Caco-2 (cell line): ENCODE data around the gene PARP9. TPM values are rescaled to one million over a fixed set of nuclear protein-coding genes. Genes with fewer than 3 reads are reported as not detected.

Source experiments
- BruUV-seq: library from RNA; stranded (reverse); fragments of 400-500 nt; replicated peaks from 2 replicates; lab custom pipeline; 2021; lab: Mats Ljungman, UMichigan
- CTCF ChIA-PET: fragments of 300-600 bp; sonication (Branson Sonifier 250); formaldehyde crosslinking; loops from one replicate; lab custom pipeline; 2022; ENCODE audit warnings: antibody characterized with exemption; lab: Charles Lee
- POLR2A ChIA-PET: fragments of 300-600 bp; sonication (Branson Sonifier 250); formaldehyde crosslinking; loops from one replicate; lab custom pipeline; 2022; ENCODE audit warnings: antibody characterized with exemption; lab: Charles Lee
- DNase-seq, 2 experiments: peaks; one replicate each; pipeline versions ENCODE4 v3.0.0 to v3.0.0-alpha.2; 2020 to 2022
- H3K27me3 ChIP-seq: replicated peaks from 2 replicates; pipeline ENCODE4 v1.6.0; 2011; ENCODE audit warnings: low read length; ENCODE audit not compliant: control insufficient read depth, insufficient read depth
- H3K36me3 ChIP-seq: 2 replicates; pipeline ENCODE4 v1.5.1; 2011; ENCODE audit warnings: low read length; ENCODE audit not compliant: control insufficient read depth, insufficient read depth
- H3K4me1 ChIP-seq: fragments of 250-450 bp; sonication (Bioruptor Pico); 2 replicates; pipeline ENCODE4 v1.5.1; 2020; ENCODE audit warnings: mild to moderate bottlenecking
- H3K4me3 ChIP-seq: 2 replicates; pipeline ENCODE4 v1.5.1; 2011; ENCODE audit warnings: low read depth, mild to moderate bottlenecking, control low read depth, low read length
- H3K9me3 ChIP-seq: fragments of 250-450 bp; sonication (Bioruptor Pico); 2 replicates; pipeline ENCODE4 v1.5.1; 2020; ENCODE audit warnings: mild to moderate bottlenecking, moderate library complexity
- H3K27ac Mint-ChIP-seq: one replicate; pipeline ENCODE4 v1.8.0; 2022; ENCODE audit warnings: mixed read lengths; ENCODE audit not compliant: unreplicated experiment
- H3K27me3 Mint-ChIP-seq: one replicate; pipeline ENCODE4 v1.8.0; 2022; ENCODE audit warnings: mixed read lengths; ENCODE audit not compliant: insufficient read depth, unreplicated experiment
- H3K36me3 Mint-ChIP-seq: one replicate; pipeline ENCODE4 v1.8.0; 2022; ENCODE audit warnings: mild to moderate bottlenecking, mixed read lengths; ENCODE audit not compliant: insufficient read depth, unreplicated experiment
- H3K4me1 Mint-ChIP-seq: one replicate; pipeline ENCODE4 v1.8.0; 2022; ENCODE audit warnings: low read depth, mixed read lengths; ENCODE audit not compliant: unreplicated experiment
- H3K4me3 Mint-ChIP-seq: one replicate; pipeline ENCODE4 v1.8.0; 2022; ENCODE audit warnings: mild to moderate bottlenecking, moderate library complexity, mixed read lengths; ENCODE audit not compliant: unreplicated experiment
- H3K9me3 Mint-ChIP-seq: one replicate; pipeline ENCODE4 v1.8.0; 2022; ENCODE audit warnings: mixed read lengths; ENCODE audit not compliant: unreplicated experiment
- intact Hi-C: fragments of 100-400 bp; cut with micrococcal nuclease; formaldehyde crosslinking; loops from one replicate; pipeline ENCODE4 v1.10.0; 2022; ENCODE audit not compliant: unreplicated experiment
- total RNA-seq: library from RNA; stranded (reverse); gene quantifications from 2 replicates; pipeline ENCODE4 v1.2.3, GENCODE V29; 2022
- TF ChIP-seq, protein P1 (sequence below), 2 experiments: fragments of 200-600 bp in 1 of 2; IDR thresholded peaks; 1 replicate in 1 of 2; 2 replicates in 1 of 2; pipeline versions ENCODE4 v1.5.1 to v1.8.0; 2011 to 2022; ENCODE audit warnings: antibody characterized with exemption in 1 of 2, control low read depth in 1 of 2, inconsistent platforms in 1 of 2, low read depth in 1 of 2, low read length in 1 of 2, mild to moderate bottlenecking in 1 of 2, moderate library complexity in 1 of 2; ENCODE audit not compliant: insufficient read depth in 1 of 2, severe bottlenecking in 1 of 2, unreplicated experiment in 1 of 2

Gene PARP9
- total RNA-seq, 1 experiment from 2014 or later, result 15.8 TPM

DNA sequence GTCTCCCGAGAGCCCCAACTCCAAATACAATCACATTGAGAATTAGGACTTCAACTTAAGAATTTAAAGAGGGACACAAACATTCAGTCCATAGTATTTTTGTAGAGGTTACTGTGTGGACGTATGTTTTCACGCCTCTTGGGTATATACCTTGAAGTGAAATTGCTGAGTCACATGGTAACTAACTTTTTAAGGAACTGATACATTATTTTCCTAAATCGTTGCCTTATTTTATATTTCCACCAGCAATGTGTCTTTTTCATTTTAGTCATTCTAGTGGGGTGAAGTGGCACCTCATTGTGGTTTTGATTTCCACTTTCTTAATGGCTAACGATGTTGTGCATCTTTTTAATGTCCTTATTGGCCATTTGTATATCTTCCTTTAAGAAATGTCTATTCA is 25.2 kb upstream of the PARP9 start:
- DNase-seq, result no peak
- BruUV-seq, result no TSS peak
- Histone ChIP-seq H3K4me1 (no peaks in the 10 kb centered on the region), H3K36me3 (no peaks in the 10 kb centered on the region), H3K4me3 (no peak overlapping the region), H3K27me3 (no peaks in the 10 kb centered on the region), H3K9me3 (no peaks in the 10 kb centered on the region)
- Mint-ChIP-seq H3K27me3 (no peaks in the 10 kb centered on the region), H3K27ac (no peak overlapping the region), H3K9me3 (peaks cover under 1% of the 10 kb centered on the region), H3K4me1 (no peaks in the 10 kb centered on the region), H3K4me3 (no peak overlapping the region), H3K36me3 (no peaks in the 10 kb centered on the region)
- intact Hi-C loops, result no loop called here
- CTCF ChIA-PET, result no interaction called here
- TF ChIP-seq, protein P1, sequence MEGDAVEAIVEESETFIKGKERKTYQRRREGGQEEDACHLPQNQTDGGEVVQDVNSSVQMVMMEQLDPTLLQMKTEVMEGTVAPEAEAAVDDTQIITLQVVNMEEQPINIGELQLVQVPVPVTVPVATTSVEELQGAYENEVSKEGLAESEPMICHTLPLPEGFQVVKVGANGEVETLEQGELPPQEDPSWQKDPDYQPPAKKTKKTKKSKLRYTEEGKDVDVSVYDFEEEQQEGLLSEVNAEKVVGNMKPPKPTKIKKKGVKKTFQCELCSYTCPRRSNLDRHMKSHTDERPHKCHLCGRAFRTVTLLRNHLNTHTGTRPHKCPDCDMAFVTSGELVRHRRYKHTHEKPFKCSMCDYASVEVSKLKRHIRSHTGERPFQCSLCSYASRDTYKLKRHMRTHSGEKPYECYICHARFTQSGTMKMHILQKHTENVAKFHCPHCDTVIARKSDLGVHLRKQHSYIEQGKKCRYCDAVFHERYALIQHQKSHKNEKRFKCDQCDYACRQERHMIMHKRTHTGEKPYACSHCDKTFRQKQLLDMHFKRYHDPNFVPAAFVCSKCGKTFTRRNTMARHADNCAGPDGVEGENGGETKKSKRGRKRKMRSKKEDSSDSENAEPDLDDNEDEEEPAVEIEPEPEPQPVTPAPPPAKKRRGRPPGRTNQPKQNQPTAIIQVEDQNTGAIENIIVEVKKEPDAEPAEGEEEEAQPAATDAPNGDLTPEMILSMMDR (IDR thresholded peaks at IDR 0.05; ENCODE audit: insufficient read depth in 1 of 2, low read depth in 1 of 2, low read length in 1 of 2, severe bottlenecking in 1 of 2, unreplicated experiment in 1 of 2), result no peak
- POLR2A ChIA-PET, result no interaction called here

DNA sequence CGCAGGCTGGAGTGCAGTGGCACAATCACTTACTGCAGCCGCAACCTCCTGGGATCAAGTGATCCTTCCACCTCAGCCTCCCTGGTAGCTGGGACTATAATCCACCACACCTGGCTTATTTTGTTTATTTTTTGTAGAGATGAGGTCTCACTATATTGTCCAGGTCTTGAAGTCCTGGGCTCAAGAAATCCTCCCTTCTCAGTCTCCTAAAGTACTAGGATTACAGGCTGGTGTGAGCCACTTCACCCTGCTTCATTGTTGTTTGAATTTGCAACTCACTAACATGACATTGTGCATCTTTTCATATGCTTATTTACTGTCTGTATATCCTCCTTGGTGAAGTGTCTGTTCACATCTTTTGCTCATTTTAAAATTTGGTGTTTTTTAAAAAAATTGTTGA is 23.5 kb upstream of the PARP9 start:
- Mint-ChIP-seq H3K4me3 (no peak overlapping the region), H3K36me3 (no peaks in the 10 kb centered on the region), H3K9me3 (peaks cover 14% of the 10 kb centered on the region), H3K27me3 (no peaks in the 10 kb centered on the region), H3K4me1 (no peaks in the 10 kb centered on the region), H3K27ac (no peak overlapping the region)
- intact Hi-C loops, result no loop called here
- Histone ChIP-seq H3K4me3 (no peak overlapping the region), H3K27me3 (no peaks in the 10 kb centered on the region), H3K36me3 (no peaks in the 10 kb centered on the region), H3K4me1 (no peaks in the 10 kb centered on the region), H3K9me3 (peaks cover 3% of the 10 kb centered on the region)
- DNase-seq, result no peak
- POLR2A ChIA-PET, result no interaction called here
- no TSS peak for BruUV-seq
- TF ChIP-seq, protein P1 (IDR thresholded peaks at IDR 0.05; ENCODE audit: insufficient read depth in 1 of 2, low read depth in 1 of 2, low read length in 1 of 2, severe bottlenecking in 1 of 2, unreplicated experiment in 1 of 2), result no peak
- CTCF ChIA-PET, result no interaction called here

DNA sequence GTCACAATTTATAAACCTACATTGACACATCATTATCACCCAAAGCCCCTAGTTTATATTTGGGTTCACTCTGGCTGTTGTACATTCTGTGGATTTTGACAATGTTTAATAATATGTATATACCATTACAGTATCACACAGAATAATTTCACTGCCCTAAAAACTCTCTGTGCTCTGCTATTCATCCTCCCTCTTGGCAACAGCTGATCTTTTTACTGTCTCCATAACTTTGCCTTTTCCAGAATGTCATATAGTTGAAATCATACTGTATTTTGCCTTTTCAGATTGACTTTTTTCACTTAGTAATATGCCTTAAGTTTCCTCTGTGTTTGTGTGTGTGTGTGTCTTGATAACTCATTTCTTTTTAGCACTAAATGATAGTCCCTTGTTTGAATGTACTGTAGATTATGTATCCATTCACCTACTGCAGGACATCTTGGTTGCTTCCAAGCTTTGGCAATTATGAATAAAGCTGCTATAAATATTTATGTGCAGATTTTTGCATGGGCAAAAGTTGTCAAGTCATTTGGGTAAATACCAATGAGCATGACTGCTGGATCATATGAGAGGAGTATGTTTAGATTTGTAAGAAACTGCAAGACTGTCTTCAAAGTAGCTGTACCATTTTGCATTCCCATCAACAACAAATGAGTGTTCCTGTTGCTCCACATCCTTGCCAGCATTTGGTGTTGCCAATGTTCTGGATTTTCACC is 22.8 kb upstream of the PARP9 start:
- BruUV-seq, result no TSS peak
- intact Hi-C loops, result no loop called here
- ChIA-PET CTCF (no interaction called here), POLR2A (no interaction called here)
- H3K4me3 ChIP-seq, result no peak overlapping the region
- TF ChIP-seq, protein P1 (IDR thresholded peaks at IDR 0.05; ENCODE audit: insufficient read depth in 1 of 2, low read depth in 1 of 2, low read length in 1 of 2, severe bottlenecking in 1 of 2, unreplicated experiment in 1 of 2), result no peak
- Mint-ChIP-seq H3K4me1 (no peaks in the 10 kb centered on the region), H3K27ac (no peak overlapping the region), H3K27me3 (no peaks in the 10 kb centered on the region), H3K4me3 (no peak overlapping the region), H3K9me3 (peaks cover 21% of the 10 kb centered on the region), H3K36me3 (no peaks in the 10 kb centered on the region)
- H3K36me3 ChIP-seq, result no peaks in the 10 kb centered on the region
- H3K27me3 ChIP-seq, result no peaks in the 10 kb centered on the region
- no peaks in the 10 kb centered on the region for H3K4me1 ChIP-seq
- DNase-seq, result no peak
- H3K9me3 ChIP-seq, result peaks cover 7% of the 10 kb centered on the region
